ENCODE results near the gene COL11A2. TPM values are rescaled to one million over a fixed set of nuclear protein-coding genes. Genes with fewer than 3 reads are reported as not detected.
A peak's percentile ranks its signal among the peaks of the same experiment; 100 is the strongest.

The COL11A2 gene
- total and polyA plus RNA-seq, 2 of the 13 experiments (the other 11 are each of a cell fraction or from before 2014, with no cell fraction given) = 0.55 TPM

GRCh38 chr6:33198159-33198852, 6.0 kb upstream of the COL11A2 start (continued):
- TF ChIP-seq DPF2 (CRISPR knock-in tag; IDR thresholded peaks at IDR 0.05; ENCODE audit: borderline replicate concordance, low read depth) = peak; percentile 97
- TF ChIP-seq XRCC5 (optimal IDR thresholded peaks at IDR 0.05; ENCODE audit: low read length) = peak; percentile 24
- TF ChIP-seq ZZZ3 (CRISPR knock-in tag; IDR thresholded peaks at IDR 0.05; ENCODE audit: borderline replicate concordance) = 0 out of 2 replicates have a peak, but pooled peaks have one; percentile 64
- TF ChIP-seq MAX (IDR thresholded peaks at IDR 0.05) = no peak
- peak; percentile 70; the same call in 1 of the 2 replicates for TF ChIP-seq ZNF343 (CRISPR knock-in tag; IDR thresholded peaks at IDR 0.05)
- TF ChIP-seq ZBTB25 (CRISPR knock-in tag; IDR thresholded peaks at IDR 0.05) = peak; percentile 99
- no peak for TF ChIP-seq ZSCAN20 (CRISPR knock-in tag; IDR thresholded peaks at IDR 0.05; ENCODE audit: borderline replicate concordance)
- peak; percentile 94; the same call in 1 of the 2 replicates for TF ChIP-seq MIER3 (CRISPR knock-in tag; IDR thresholded peaks at IDR 0.05; ENCODE audit: borderline replicate concordance)
- no peak; the same call in 1 of the 2 replicates for TF ChIP-seq CBFB (CRISPR knock-in tag; IDR thresholded peaks at IDR 0.05)
- no peak; the same call in 1 of the 2 replicates for TF ChIP-seq POLR2G (IDR thresholded peaks at IDR 0.05; ENCODE audit: low read depth, low read length)
- TF ChIP-seq RELA (CRISPR knock-in tag; IDR thresholded peaks at IDR 0.05) = 0 out of 2 replicates have a peak, but pooled peaks have one; percentile 21
- peak; percentile 92; the same call in 1 of the 2 replicates for TF ChIP-seq NFKBIZ (CRISPR knock-in tag; IDR thresholded peaks at IDR 0.05)
- no peak for TF ChIP-seq NPAS2 (CRISPR knock-in tag; IDR thresholded peaks at IDR 0.05; ENCODE audit: borderline replicate concordance)
- peak; percentile 89 for TF ChIP-seq ZNF350 (CRISPR knock-in tag; IDR thresholded peaks at IDR 0.05; ENCODE audit: borderline replicate concordance, low read depth)
- TF ChIP-seq ZNF3 (CRISPR knock-in tag; IDR thresholded peaks at IDR 0.05) = no peak; the same call in 1 of the 2 replicates
- no peak for TF ChIP-seq ZNF260 (CRISPR knock-in tag; IDR thresholded peaks at IDR 0.05; ENCODE audit: borderline replicate concordance, low read depth)
- 0 out of 2 replicates have a peak, but pooled peaks have one; percentile 4 for TF ChIP-seq JUNB (CRISPR knock-in tag; IDR thresholded peaks at IDR 0.05; ENCODE audit: borderline replicate concordance)
- peak; percentile 50; the same call in 1 of the 2 replicates for TF ChIP-seq REPIN1 (CRISPR knock-in tag; IDR thresholded peaks at IDR 0.05; ENCODE audit: borderline replicate concordance, low read depth)
- TF ChIP-seq KLF16 (CRISPR knock-in tag; IDR thresholded peaks at IDR 0.05) = peak in 1 of 2 experiments; percentile 98; a peak in 2 of 4 replicates
- peak; percentile 84; the same call in 1 of the 2 replicates for TF ChIP-seq TBX2 (CRISPR knock-in tag; IDR thresholded peaks at IDR 0.05; ENCODE audit: borderline replicate concordance)
- TF ChIP-seq NFRKB (IDR thresholded peaks at IDR 0.05) = no peak
- peak; percentile 94 for TF ChIP-seq SKI (IDR thresholded peaks at IDR 0.05; ENCODE audit: partially characterized antibody)
- no peak for TF ChIP-seq ATF1 (CRISPR knock-in tag; IDR thresholded peaks at IDR 0.05)
- peak; percentile 75; the same call in 1 of the 2 replicates for TF ChIP-seq AHDC1 (CRISPR knock-in tag; IDR thresholded peaks at IDR 0.05; ENCODE audit: borderline replicate concordance)
